GM23338 (cell line): Measurements from ENCODE around the gene GMPS. TPM values are rescaled to one million over a fixed set of nuclear protein-coding genes. Genes with fewer than 3 reads are reported as not detected.
"Not testable (repeated sequence)": the region's sequence is repeated elsewhere in the genome, so short reads cannot be mapped to it uniquely, and the experiment has no call there.

Source experiments
- ATAC-seq: fragments of 200-7000 bp; cut with Tn5 transposase; 3 replicates; pipeline ENCODE4 v1.9.1; 2020
- DNase-seq: peaks from one replicate; pipeline ENCODE4 v3.0.0-alpha.2; 2015; ENCODE audit warnings: low spot score
- H2AFZ ChIP-seq: fragments of 200-600 bp; sonication (generic); 2 replicates; pipeline ENCODE4 v1.8.0; 2016; ENCODE audit warnings: antibody characterized with exemption, mild to moderate bottlenecking, moderate library complexity
- H3F3A ChIP-seq: fragments of 200-600 bp; sonication (generic); replicated peaks from 2 replicates; pipeline ENCODE4 v1.8.0; 2017; ENCODE audit warnings: antibody characterized with exemption, mixed run types, low read depth
- H3K27ac ChIP-seq: fragments of 200-600 bp; sonication (generic); 2 replicates; pipeline ENCODE4 v1.6.1; 2016; ENCODE audit warnings: low read depth
- H3K27me3 ChIP-seq: fragments of 200-600 bp; sonication (generic); 2 replicates; pipeline ENCODE4 v1.8.0; 2016; ENCODE audit warnings: mild to moderate bottlenecking, mixed run types, moderate library complexity; ENCODE audit not compliant: insufficient read depth
- H3K36me3 ChIP-seq: fragments of 200-600 bp; sonication (generic); 2 replicates; pipeline ENCODE4 v1.8.0; 2016; ENCODE audit warnings: mild to moderate bottlenecking; ENCODE audit not compliant: insufficient read depth
- H3K4me1 ChIP-seq: fragments of 200-600 bp; sonication (generic); 2 replicates; pipeline ENCODE4 v1.8.0; 2016; ENCODE audit warnings: mild to moderate bottlenecking, moderate library complexity; ENCODE audit not compliant: insufficient read depth
- H3K4me2 ChIP-seq: fragments of 200-600 bp; sonication (generic); 2 replicates; pipeline ENCODE4 v1.7.1; 2017; ENCODE audit warnings: mixed run types
- H3K4me3 ChIP-seq: fragments of 200-600 bp; sonication (generic); 2 replicates; pipeline ENCODE4 v1.6.1; 2016; ENCODE audit warnings: mixed run types
- H3K79me2 ChIP-seq: fragments of 200-600 bp; sonication (generic); replicated peaks from 2 replicates; pipeline ENCODE4 v1.8.0; 2017; ENCODE audit warnings: mild to moderate bottlenecking; ENCODE audit not compliant: insufficient read depth
- H3K9me2 ChIP-seq: fragments of 200-600 bp; sonication (generic); 2 replicates; pipeline ENCODE4 v1.8.0; 2017; ENCODE audit not compliant: insufficient read depth
- H4K20me1 ChIP-seq: fragments of 200-600 bp; sonication (generic); replicated peaks from 2 replicates; pipeline ENCODE4 v1.8.0; 2017; ENCODE audit warnings: mild to moderate bottlenecking; ENCODE audit not compliant: insufficient read depth
- H3K27ac Mint-ChIP-seq: 2 replicates; pipeline ENCODE4 v1.8.0; 2020; ENCODE audit warnings: inconsistent platforms, mild to moderate bottlenecking, moderate library complexity, mixed read lengths
- H3K27me3 Mint-ChIP-seq: 3 replicates; pipeline ENCODE4 v1.8.0; 2022; ENCODE audit warnings: low read depth, mild to moderate bottlenecking, moderate library complexity, mixed read lengths, inconsistent platforms; ENCODE audit not compliant: insufficient read depth, poor library complexity
- H3K36me3 Mint-ChIP-seq: 3 replicates; pipeline ENCODE4 v1.8.0; 2021; ENCODE audit warnings: low read depth, mild to moderate bottlenecking, inconsistent platforms, moderate library complexity, mixed read lengths
- H3K4me1 Mint-ChIP-seq: 3 replicates; pipeline ENCODE4 v1.8.0; 2020; ENCODE audit warnings: mild to moderate bottlenecking, inconsistent platforms, mixed read lengths
- H3K4me3 Mint-ChIP-seq: 3 replicates; pipeline ENCODE4 v1.8.0; 2021; ENCODE audit warnings: moderate library complexity, mild to moderate bottlenecking, inconsistent platforms, mixed read lengths
- H3K9me3 Mint-ChIP-seq: 3 replicates; pipeline ENCODE4 v1.8.0; 2020; ENCODE audit warnings: moderate library complexity, mild to moderate bottlenecking, inconsistent platforms, mixed read lengths
- CREB1 ChIP-seq: fragments of 250-450 bp; sonication (Bioruptor Pico); IDR thresholded peaks from 2 replicates; pipeline ENCODE4 v1.5.0; 2020; ENCODE audit warnings: low read depth, mild to moderate bottlenecking, moderate library complexity
- EZH2 ChIP-seq: fragments of 200-600 bp; sonication (generic); IDR thresholded peaks from one replicate; pipeline ENCODE4 v1.8.0; 2017; ENCODE audit warnings: antibody characterized with exemption, mild to moderate bottlenecking, low read depth; ENCODE audit not compliant: unreplicated experiment
- EZH2phosphoT487 ChIP-seq: fragments of 200-600 bp; sonication (generic); IDR thresholded peaks from one replicate; pipeline ENCODE4 v1.8.1; 2018; ENCODE audit warnings: antibody characterized with exemption; ENCODE audit not compliant: unreplicated experiment
- JUNB ChIP-seq: IDR thresholded peaks from one replicate; pipeline ENCODE4 v1.6.1; 2016; ENCODE audit warnings: antibody characterized with exemption; ENCODE audit not compliant: unreplicated experiment
- POLR2AphosphoS5 ChIP-seq: IDR thresholded peaks from 2 replicates; pipeline ENCODE4 v1.6.1; 2016; ENCODE audit warnings: antibody characterized with exemption, low read depth
- polyA plus RNA-seq: library from polyadenylated mRNA; unstranded; fragments of >200 nt; fragmentation: Nextera tagmentation; extraction: Ambion mirVana; gene quantifications from 2 replicates; pipeline ENCODE4 v1.2.1, GENCODE V29; 2016
- total RNA-seq: library from RNA; depleted of rRNA; stranded (reverse); fragments of >200 nt; shearing (Covaris generic); gene quantifications from 2 replicates; pipeline ENCODE4 v1.2.3, GENCODE V29; 2014
- TF ChIP-seq, protein P1 (sequence below): fragments of 250-450 bp; sonication (Bioruptor Pico); IDR thresholded peaks from 2 replicates; pipeline ENCODE4 v1.5.0; 2020; ENCODE audit warnings: mild to moderate bottlenecking, moderate library complexity
- TF ChIP-seq, protein P2 (sequence below): IDR thresholded peaks from 2 replicates; pipeline ENCODE4 v1.6.1; 2016; ENCODE audit warnings: antibody characterized with exemption
- TF ChIP-seq, protein P3 (sequence below): IDR thresholded peaks from one replicate; pipeline ENCODE4 v1.6.1; 2018; ENCODE audit warnings: antibody characterized with exemption; ENCODE audit not compliant: unreplicated experiment

The GMPS gene
- total and polyA plus RNA-seq, 2 experiments from 2014 or later, result 72.0 to 145 TPM

DNA sequence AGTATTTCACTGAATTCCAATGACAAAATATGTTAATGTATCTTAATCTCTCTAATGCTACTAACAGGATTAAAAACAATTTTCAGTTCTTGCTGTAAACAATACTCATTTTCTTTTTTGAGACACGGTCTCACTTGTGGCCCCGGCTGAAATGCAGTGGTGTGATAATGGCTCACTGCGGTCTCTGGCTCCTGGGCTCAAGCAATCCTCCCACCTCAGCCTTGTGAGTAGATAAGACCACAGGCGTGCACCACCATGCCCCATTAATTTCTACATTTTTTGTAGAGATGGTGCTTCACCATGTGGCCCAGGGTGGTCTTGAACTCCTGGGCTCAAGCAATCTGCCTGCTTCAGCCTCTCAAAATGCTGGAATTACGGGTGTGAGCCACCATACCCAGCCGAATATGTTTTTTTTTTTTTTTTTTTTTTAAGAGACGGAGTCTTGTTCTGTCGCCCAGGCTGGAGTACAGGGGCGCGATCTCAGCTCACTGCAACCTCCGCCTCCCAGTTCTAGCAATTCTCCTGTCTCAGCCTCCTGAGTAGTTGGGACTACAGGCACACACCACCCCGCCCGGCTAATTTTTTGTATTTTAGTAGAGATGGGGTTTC, 41.9 kb upstream of the GMPS start:
- not testable (repeated sequence) for H3K4me1 ChIP-seq, H3K4me1 Mint-ChIP-seq

DNA sequence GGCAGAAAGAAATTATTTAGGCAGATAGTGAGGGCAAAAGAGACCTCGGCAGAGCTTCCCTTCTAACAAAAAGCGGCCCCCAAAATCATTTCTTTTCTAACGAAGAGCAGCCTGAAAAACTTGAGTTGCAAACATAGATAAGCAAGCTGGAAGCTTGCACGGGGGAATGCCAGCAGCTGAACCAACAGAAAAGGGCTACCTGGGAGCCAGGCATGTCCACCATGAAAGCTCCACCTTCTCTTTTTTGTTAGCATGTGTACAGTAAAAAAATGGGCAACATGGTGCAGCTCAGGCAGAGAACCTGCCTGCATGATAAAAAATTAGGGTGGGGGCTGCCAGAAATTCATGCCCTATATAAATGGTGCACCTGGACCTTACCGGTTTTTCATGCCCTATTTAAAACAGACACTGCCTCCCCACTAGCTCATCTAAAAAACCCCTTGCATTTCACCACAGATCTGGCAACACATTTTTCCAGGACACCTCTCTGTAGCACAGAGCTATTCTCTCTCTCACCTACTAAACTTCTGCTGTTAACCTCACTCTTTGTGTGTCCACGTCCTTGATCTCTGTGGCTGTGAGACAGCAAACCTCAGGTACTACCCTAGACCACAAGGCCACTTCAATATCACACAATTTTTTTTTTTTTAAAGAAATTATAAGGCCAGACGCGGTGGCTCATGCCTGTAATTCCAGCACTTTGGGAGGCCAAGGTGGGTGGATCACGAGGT, 34.9 kb upstream of the GMPS start:
- no peaks in the 10 kb centered on the region for H3K4me1 ChIP-seq
- no peak overlapping the region for H3K27ac ChIP-seq
- no peaks in the 10 kb centered on the region for H3K4me1 Mint-ChIP-seq
- no peak for DNase-seq
- H3K9me3 Mint-ChIP-seq, result peaks cover 2% of the 10 kb centered on the region; the same call in 1 of the 3 replicates
- ATAC-seq, result no peak
- H3K36me3 Mint-ChIP-seq, result peaks cover 21% of the 10 kb centered on the region; the same call in 2 of the 3 replicates
- H3K27me3 ChIP-seq, result no peaks in the 10 kb centered on the region
- H4K20me1 ChIP-seq, result no peaks in the 10 kb centered on the region
- H3K9me2 ChIP-seq, result no peaks in the 10 kb centered on the region
- no peaks in the 10 kb centered on the region for H3F3A ChIP-seq
- no peaks in the 10 kb centered on the region for H3K27me3 Mint-ChIP-seq
- H3K4me2 ChIP-seq, result no peak overlapping the region
- no peak overlapping the region for H3K4me3 ChIP-seq
- H2AFZ ChIP-seq, result no peak overlapping the region
- no peak overlapping the region for H3K4me3 Mint-ChIP-seq
- no peaks in the 10 kb centered on the region for H3K79me2 ChIP-seq
- no peaks in the 10 kb centered on the region; the same call in 1 of the 2 replicates for H3K36me3 ChIP-seq
- no peak overlapping the region for H3K27ac Mint-ChIP-seq
- no peak for TF ChIP-seq EZH2
- TF ChIP-seq, protein P1, sequence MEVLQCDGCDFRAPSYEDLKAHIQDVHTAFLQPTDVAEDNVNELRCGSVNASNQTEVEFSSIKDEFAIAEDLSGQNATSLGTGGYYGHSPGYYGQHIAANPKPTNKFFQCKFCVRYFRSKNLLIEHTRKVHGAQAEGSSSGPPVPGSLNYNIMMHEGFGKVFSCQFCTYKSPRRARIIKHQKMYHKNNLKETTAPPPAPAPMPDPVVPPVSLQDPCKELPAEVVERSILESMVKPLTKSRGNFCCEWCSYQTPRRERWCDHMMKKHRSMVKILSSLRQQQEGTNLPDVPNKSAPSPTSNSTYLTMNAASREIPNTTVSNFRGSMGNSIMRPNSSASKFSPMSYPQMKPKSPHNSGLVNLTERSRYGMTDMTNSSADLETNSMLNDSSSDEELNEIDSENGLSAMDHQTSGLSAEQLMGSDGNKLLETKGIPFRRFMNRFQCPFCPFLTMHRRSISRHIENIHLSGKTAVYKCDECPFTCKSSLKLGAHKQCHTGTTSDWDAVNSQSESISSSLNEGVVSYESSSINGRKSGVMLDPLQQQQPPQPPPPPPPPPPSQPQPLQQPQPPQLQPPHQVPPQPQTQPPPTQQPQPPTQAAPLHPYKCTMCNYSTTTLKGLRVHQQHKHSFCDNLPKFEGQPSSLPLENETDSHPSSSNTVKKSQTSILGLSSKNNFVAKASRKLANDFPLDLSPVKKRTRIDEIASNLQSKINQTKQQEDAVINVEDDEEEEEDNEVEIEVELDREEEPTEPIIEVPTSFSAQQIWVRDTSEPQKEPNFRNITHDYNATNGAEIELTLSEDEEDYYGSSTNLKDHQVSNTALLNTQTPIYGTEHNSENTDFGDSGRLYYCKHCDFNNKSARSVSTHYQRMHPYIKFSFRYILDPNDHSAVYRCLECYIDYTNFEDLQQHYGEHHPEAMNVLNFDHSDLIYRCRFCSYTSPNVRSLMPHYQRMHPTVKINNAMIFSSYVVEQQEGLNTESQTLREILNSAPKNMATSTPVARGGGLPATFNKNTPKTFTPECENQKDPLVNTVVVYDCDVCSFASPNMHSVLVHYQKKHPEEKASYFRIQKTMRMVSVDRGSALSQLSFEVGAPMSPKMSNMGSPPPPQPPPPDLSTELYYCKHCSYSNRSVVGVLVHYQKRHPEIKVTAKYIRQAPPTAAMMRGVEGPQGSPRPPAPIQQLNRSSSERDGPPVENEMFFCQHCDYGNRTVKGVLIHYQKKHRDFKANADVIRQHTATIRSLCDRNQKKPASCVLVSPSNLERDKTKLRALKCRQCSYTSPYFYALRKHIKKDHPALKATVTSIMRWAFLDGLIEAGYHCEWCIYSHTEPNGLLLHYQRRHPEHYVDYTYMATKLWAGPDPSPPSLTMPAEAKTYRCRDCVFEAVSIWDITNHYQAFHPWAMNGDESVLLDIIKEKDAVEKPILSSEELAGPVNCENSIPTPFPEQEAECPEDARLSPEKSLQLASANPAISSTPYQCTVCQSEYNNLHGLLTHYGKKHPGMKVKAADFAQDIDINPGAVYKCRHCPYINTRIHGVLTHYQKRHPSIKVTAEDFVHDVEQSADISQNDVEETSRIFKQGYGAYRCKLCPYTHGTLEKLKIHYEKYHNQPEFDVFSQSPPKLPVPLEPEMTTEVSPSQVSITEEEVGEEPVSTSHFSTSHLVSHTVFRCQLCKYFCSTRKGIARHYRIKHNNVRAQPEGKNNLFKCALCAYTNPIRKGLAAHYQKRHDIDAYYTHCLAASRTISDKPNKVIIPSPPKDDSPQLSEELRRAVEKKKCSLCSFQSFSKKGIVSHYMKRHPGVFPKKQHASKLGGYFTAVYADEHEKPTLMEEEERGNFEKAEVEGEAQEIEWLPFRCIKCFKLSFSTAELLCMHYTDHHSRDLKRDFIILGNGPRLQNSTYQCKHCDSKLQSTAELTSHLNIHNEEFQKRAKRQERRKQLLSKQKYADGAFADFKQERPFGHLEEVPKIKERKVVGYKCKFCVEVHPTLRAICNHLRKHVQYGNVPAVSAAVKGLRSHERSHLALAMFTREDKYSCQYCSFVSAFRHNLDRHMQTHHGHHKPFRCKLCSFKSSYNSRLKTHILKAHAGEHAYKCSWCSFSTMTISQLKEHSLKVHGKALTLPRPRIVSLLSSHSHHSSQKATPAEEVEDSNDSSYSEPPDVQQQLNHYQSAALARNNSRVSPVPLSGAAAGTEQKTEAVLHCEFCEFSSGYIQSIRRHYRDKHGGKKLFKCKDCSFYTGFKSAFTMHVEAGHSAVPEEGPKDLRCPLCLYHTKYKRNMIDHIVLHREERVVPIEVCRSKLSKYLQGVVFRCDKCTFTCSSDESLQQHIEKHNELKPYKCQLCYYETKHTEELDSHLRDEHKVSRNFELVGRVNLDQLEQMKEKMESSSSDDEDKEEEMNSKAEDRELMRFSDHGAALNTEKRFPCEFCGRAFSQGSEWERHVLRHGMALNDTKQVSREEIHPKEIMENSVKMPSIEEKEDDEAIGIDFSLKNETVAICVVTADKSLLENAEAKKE, result no peak
- TF ChIP-seq, protein P2, sequence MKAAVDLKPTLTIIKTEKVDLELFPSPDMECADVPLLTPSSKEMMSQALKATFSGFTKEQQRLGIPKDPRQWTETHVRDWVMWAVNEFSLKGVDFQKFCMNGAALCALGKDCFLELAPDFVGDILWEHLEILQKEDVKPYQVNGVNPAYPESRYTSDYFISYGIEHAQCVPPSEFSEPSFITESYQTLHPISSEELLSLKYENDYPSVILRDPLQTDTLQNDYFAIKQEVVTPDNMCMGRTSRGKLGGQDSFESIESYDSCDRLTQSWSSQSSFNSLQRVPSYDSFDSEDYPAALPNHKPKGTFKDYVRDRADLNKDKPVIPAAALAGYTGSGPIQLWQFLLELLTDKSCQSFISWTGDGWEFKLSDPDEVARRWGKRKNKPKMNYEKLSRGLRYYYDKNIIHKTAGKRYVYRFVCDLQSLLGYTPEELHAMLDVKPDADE, result no peak
- no peak for TF ChIP-seq POLR2AphosphoS5
- no peak for TF ChIP-seq CREB1 (CRISPR knock-in tag)
- no peak for TF ChIP-seq JUNB
- no peak for TF ChIP-seq EZH2phosphoT487
- TF ChIP-seq, protein P3, sequence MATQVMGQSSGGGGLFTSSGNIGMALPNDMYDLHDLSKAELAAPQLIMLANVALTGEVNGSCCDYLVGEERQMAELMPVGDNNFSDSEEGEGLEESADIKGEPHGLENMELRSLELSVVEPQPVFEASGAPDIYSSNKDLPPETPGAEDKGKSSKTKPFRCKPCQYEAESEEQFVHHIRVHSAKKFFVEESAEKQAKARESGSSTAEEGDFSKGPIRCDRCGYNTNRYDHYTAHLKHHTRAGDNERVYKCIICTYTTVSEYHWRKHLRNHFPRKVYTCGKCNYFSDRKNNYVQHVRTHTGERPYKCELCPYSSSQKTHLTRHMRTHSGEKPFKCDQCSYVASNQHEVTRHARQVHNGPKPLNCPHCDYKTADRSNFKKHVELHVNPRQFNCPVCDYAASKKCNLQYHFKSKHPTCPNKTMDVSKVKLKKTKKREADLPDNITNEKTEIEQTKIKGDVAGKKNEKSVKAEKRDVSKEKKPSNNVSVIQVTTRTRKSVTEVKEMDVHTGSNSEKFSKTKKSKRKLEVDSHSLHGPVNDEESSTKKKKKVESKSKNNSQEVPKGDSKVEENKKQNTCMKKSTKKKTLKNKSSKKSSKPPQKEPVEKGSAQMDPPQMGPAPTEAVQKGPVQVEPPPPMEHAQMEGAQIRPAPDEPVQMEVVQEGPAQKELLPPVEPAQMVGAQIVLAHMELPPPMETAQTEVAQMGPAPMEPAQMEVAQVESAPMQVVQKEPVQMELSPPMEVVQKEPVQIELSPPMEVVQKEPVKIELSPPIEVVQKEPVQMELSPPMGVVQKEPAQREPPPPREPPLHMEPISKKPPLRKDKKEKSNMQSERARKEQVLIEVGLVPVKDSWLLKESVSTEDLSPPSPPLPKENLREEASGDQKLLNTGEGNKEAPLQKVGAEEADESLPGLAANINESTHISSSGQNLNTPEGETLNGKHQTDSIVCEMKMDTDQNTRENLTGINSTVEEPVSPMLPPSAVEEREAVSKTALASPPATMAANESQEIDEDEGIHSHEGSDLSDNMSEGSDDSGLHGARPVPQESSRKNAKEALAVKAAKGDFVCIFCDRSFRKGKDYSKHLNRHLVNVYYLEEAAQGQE, result no peak

More for the DNA sequence above, 41.9 kb upstream of the GMPS start:
- H3K36me3 ChIP-seq, H3K79me2 ChIP-seq, H3K4me3 ChIP-seq, DNase-seq, H4K20me1 ChIP-seq, H3K27ac Mint-ChIP-seq, H3K4me2 ChIP-seq, H3K9me3 Mint-ChIP-seq, H3F3A ChIP-seq, H3K27me3 Mint-ChIP-seq, H3K27me3 ChIP-seq, H3K27ac ChIP-seq, ATAC-seq, H3K4me3 Mint-ChIP-seq, H3K9me2 ChIP-seq, H2AFZ ChIP-seq: not testable (repeated sequence)
- H3K36me3 Mint-ChIP-seq, result peaks cover 13% of the 10 kb centered on the region; the same call in 2 of the 3 replicates
